Activated T-cell treated with anti-CD3 and anti-CD28 coated beads, Interleukin-2, amount 50 U/mL, for 72 hours (primary cell): ENCODE data around the gene NECTIN1. TPM values are rescaled to one million over a fixed set of nuclear protein-coding genes. Genes with fewer than 3 reads are reported as not detected.
A peak's percentile ranks its signal among the peaks of the same experiment; 100 is the strongest.

Source experiments
- ATAC-seq, 2 donors: fragments of 150-1000 bp; cut with Tn5 transposase; replicated peaks in 1 of 2; 2 replicates each; pipeline ENCODE4 v1.10.0; 2021; ENCODE audit warnings: moderate library complexity in 2 of 2, mild to moderate bottlenecking in 1 of 2
- DNase-seq, 2 donors: peaks; one replicate each; pipeline ENCODE4 v3.0.0; 2021 to 2022; ENCODE audit warnings: mixed read lengths in 1 of 2
- H3K27ac Mint-ChIP-seq: one replicate; pipeline ENCODE4 v1.8.0; 2022; ENCODE audit warnings: mild to moderate bottlenecking, moderate library complexity, mixed read lengths
- H3K27me3 Mint-ChIP-seq: one replicate; pipeline ENCODE4 v1.8.0; 2022; ENCODE audit warnings: low read depth, mixed read lengths
- H3K36me3 Mint-ChIP-seq, 2 donors: one replicate each; pipeline ENCODE4 v1.8.0; 2022; ENCODE audit warnings: mixed read lengths in 2 of 2, mild to moderate bottlenecking in 1 of 2; ENCODE audit not compliant: insufficient read depth in 2 of 2
- H3K4me1 Mint-ChIP-seq: one replicate; pipeline ENCODE4 v1.8.0; 2022; ENCODE audit warnings: low read depth, mixed read lengths
- H3K4me3 Mint-ChIP-seq, 2 donors: one replicate each; pipeline ENCODE4 v1.8.0; 2022; ENCODE audit warnings: mild to moderate bottlenecking in 2 of 2, mixed read lengths in 2 of 2, moderate library complexity in 2 of 2
- H3K9me3 Mint-ChIP-seq, 2 donors: one replicate each; pipeline ENCODE4 v1.8.0; 2022; ENCODE audit warnings: mixed read lengths in 2 of 2
- total RNA-seq, 2 donors: library from RNA; stranded (reverse); gene quantifications; one replicate each; pipeline ENCODE4 v1.2.3, GENCODE V29; 2022

NECTIN1 gene
- total RNA-seq, 2 donors from 2014 or later = 1.5 to 2.6 TPM

DNA sequence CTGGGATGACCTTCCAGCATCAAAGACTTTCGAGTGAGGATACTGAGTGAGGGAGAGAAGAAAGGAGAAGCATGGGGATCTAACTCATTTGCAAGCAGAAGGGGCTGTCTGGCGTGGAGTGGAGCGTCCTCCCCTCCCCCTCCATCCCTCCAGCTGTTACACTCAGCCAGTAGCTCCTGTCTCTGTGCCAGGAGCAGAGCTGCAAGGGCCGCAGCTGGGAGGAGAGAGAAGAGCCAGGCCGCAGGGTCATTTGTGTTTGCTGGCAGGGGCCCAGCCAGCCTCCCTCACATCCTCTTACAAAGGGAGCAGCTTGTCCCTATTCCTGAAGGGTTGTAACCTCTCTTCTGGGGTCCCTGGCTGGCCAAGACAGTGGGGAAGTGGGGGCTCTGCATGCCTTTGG lies 57.9 kb downstream of the NECTIN1 start:
- Mint-ChIP-seq H3K36me3 (no peaks in the 10 kb centered on the region), H3K4me1 (peaks cover 14% of the 10 kb centered on the region), H3K4me3 (no peak overlapping the region), H3K27ac (no peak overlapping the region), H3K27me3 (no peaks in the 10 kb centered on the region), H3K9me3 (no peaks in the 10 kb centered on the region)
- no peak for ATAC-seq
- DNase-seq = no peak

DNA sequence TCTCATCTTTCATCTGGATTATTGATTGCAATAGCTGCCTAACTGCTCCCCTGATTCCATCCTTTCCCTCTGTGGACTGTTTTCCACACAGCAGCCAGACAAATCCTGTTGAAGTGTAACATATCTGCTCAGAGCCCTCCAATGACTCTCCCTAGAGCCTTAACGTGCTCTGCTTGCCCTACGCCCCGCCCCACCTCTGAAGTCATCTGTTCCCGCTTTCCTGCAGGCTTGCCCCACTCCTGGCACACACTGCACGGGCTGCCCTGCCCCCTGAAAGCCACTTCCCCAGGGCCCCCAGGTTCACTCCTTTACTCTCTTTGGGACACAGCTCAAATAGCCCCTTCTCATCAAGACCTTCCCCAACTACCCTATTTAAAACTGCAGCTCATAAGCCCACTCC lies 59.5 kb downstream of the NECTIN1 start:
- Mint-ChIP-seq H3K27ac (no peak overlapping the region), H3K9me3 (no peaks in the 10 kb centered on the region), H3K4me1 (peaks cover 14% of the 10 kb centered on the region), H3K27me3 (no peaks in the 10 kb centered on the region), H3K4me3 (no peak overlapping the region), H3K36me3 (no peaks in the 10 kb centered on the region)
- DNase-seq (no peak), ATAC-seq (no peak)

DNA sequence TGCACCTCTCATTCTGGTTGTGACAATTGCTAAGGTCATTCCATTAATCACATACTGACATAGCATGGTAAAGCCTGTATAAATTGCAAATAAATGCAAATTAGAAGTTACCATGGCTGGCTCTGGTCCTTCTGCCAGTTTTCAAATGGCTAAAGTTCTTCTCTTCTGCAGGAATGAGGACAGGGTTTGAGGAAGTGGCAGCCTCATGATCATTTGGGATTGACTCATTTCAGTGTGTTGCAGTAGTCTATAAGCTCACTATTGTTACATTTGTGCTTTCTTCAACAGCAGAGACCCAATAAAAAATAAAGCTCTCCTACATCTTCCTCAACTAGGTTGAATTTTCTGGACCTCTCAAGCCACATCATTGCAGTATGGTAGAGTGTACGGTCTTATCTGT lies 60.3 kb downstream of the NECTIN1 start:
- H3K9me3 Mint-ChIP-seq = no peaks in the 10 kb centered on the region
- H3K27ac Mint-ChIP-seq = no peak overlapping the region
- peaks cover 6% of the 10 kb centered on the region for H3K4me1 Mint-ChIP-seq
- no peaks in the 10 kb centered on the region for H3K27me3 Mint-ChIP-seq
- H3K4me3 Mint-ChIP-seq = no peak overlapping the region
- no peaks in the 10 kb centered on the region for H3K36me3 Mint-ChIP-seq
- ATAC-seq (no peak), DNase-seq (no peak)

DNA sequence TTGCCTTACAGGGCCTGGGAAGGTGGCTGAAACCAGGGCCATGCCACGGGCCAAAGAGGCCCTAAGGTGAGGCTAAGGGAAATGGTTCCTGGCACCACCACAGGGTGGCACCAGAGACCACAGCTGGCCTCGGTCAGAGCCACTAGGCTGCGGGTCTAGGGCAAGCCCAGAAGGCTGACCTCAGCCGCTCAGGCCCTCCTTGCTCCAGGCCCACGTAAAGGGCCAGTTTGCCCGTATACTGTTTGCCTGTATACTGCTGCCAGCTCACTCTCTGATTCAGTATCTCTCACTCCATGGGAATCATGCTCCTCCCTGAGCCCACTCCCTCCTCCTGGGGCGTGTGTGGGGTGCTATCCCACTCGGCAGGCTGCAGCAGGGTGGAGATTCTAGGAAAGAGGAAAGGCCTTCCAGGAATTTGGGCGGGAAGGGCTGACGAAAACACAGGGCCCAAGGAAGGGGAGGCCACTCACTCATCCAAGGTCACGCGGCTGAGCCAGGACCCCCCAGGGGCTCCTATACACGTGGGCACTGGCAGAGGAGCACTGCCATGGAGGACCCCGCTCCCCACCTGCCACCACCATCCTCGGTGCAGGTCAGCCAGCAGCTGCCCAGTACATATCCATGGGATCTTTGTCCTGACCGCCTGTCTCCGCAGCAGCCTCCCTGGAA lies 62.4 kb downstream of the NECTIN1 start:
- no peaks in the 10 kb centered on the region for H3K9me3 Mint-ChIP-seq
- ATAC-seq = peak; percentile 90 to 93

DNA sequence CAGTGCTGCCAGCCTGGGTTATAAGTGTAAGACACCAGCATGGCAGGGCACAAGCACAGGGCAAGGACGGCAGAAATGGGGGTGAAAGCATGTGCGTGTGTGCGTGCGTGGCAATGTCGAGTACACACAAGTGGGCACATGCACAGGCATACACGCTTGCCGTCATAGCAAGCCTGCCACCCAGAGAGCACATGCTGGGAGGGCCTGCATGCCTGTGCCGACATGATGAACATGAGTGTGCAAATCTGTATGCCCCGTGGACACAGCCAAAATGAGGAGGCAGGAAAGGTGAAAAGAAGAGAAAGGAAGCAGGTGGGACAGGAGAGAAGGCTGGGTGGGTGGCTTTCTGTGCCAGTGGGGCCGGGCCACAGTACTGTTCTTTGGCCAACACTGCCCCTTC lies 62.9 kb downstream of the NECTIN1 start:
- Mint-ChIP-seq H3K9me3 (no peaks in the 10 kb centered on the region), H3K27ac (no peak overlapping the region)
- ATAC-seq = no peak

More for the DNA sequence above, 62.4 kb downstream of the NECTIN1 start:
- Mint-ChIP-seq H3K27ac (no peak overlapping the region), H3K4me3 (no peak overlapping the region), H3K4me1 (no peaks in the 10 kb centered on the region), H3K36me3 (no peaks in the 10 kb centered on the region), H3K27me3 (no peaks in the 10 kb centered on the region)
- DNase-seq = peak; percentile 68 to 79

DNA sequence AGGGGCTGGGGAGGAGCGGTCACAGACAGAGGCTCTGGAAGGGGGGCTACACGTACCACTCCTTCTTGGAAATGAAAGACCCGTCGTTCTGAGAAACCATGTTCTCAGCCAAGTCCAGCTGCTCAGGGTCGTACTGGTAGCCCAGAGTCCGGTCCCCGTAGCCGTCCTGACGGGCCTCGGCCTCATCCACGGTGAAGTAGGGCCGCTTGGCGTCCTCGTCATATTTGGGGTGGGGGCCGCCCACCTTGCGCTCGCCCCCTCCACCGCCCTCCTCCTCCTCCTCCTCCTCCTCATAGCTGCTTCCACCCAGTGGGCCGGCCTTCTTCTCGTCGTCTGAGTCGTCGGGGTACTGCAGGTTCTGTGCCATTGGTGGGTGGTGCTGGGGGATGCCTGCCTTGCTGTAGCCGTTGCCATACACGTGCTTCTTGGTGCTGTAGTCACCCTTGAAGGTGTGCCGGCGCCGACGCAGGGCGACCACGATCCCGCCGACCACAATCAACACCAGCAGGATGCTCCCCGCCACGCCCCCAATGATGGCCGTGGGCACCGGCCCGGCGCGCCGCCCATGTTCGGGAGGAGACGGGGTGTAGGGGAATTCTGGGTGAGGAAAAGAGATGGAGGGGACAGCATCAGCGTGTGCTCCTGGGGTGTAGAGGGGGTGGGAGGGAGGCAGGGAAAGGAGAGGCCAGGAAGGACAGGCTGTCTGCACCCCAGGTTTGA lies 64.1 kb downstream of the NECTIN1 start:
- no peak for ATAC-seq
- H3K36me3 Mint-ChIP-seq = no peaks in the 10 kb centered on the region
- H3K9me3 Mint-ChIP-seq = no peaks in the 10 kb centered on the region
- no peaks in the 10 kb centered on the region for H3K27me3 Mint-ChIP-seq
- no peak for DNase-seq
- H3K27ac Mint-ChIP-seq = no peak overlapping the region
- H3K4me1 Mint-ChIP-seq = no peaks in the 10 kb centered on the region
- no peak overlapping the region for H3K4me3 Mint-ChIP-seq

More for the DNA sequence above, 62.9 kb downstream of the NECTIN1 start:
- no peak overlapping the region for H3K4me3 Mint-ChIP-seq
- DNase-seq = no peak
- H3K36me3 Mint-ChIP-seq = no peaks in the 10 kb centered on the region
- H3K27me3 Mint-ChIP-seq = no peaks in the 10 kb centered on the region
- no peaks in the 10 kb centered on the region for H3K4me1 Mint-ChIP-seq

DNA sequence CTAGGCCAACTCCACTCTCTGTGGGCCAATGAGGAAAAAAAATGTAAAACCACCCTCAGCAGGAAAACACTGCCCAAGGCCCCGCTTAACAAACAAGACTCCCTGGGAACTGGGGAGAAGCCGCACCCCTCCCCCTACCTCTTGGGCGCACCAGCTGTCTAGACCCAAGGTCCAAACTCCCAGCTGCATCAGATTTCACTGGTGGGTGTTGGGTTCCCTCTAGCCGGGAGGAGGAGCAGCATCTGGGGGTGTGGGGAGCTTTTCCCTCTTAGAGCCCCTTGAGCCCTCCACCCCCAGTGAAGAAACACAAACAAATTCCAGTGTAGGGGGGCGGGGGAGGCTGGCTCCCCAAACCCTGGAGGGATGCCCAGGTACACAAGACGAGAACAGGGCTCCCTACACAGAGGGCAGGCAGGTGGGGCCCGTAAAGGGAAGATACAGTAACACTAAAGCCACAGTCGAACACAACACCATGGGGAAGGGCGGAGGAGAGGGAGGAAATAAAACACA lies 64.9 kb downstream of the NECTIN1 start:
- DNase-seq (no peak), ATAC-seq (no peak)
- Mint-ChIP-seq H3K9me3 (no peaks in the 10 kb centered on the region), H3K4me3 (no peak overlapping the region), H3K27me3 (no peaks in the 10 kb centered on the region), H3K27ac (no peak overlapping the region), H3K4me1 (no peaks in the 10 kb centered on the region), H3K36me3 (no peaks in the 10 kb centered on the region)

DNA sequence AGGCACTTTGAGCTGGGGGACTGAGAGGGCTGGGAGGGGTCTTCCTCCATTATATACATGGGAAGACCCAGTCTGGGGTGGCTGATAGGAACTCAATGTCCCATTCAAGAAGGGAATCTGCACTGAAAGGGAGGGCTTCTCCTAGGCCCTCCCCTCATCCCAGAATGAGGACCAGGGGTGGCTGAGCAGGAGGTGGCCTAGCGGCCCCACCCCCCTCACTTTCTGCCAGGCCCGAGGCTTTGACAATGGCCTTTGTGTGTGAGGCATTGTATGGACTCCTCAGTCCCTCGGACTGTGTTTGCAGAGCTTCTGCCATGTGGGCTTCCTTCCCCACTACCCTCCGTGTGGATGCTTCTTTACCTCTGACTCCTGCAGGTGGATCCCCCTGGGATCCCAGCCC lies 65.7 kb downstream of the NECTIN1 start:
- no peaks in the 10 kb centered on the region for H3K9me3 Mint-ChIP-seq
- no peaks in the 10 kb centered on the region for H3K4me1 Mint-ChIP-seq
- ATAC-seq = no peak
- H3K27ac Mint-ChIP-seq = no peak overlapping the region
- H3K4me3 Mint-ChIP-seq = no peak overlapping the region
- H3K36me3 Mint-ChIP-seq = no peaks in the 10 kb centered on the region
- H3K27me3 Mint-ChIP-seq = no peaks in the 10 kb centered on the region
- no peak for DNase-seq

DNA sequence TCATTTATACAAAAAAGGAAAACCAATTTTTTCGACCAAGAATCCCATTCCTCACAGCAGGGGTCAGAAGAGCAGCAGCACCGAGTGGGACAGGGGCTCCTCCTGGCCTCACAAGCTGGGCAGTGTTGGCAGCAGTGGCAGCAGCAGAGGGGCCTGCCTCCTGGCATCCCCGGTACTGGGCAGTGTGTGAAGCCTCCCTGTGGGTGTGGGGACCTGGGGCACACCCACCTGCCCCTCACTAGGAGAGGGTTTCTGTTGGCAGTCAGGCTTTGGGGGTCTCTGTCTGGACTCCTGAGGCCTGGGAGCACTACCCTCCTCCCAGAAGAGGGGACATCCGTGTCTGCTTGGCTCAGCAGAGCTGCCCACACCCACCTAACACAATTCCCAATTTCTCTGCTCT lies 67.8 kb downstream of the NECTIN1 start:
- DNase-seq = no peak
- Mint-ChIP-seq H3K27ac (no peak overlapping the region), H3K4me1 (no peaks in the 10 kb centered on the region), H3K36me3 (no peaks in the 10 kb centered on the region), H3K27me3 (no peaks in the 10 kb centered on the region), H3K9me3 (no peaks in the 10 kb centered on the region), H3K4me3 (no peak overlapping the region)
- no peak for ATAC-seq

DNA sequence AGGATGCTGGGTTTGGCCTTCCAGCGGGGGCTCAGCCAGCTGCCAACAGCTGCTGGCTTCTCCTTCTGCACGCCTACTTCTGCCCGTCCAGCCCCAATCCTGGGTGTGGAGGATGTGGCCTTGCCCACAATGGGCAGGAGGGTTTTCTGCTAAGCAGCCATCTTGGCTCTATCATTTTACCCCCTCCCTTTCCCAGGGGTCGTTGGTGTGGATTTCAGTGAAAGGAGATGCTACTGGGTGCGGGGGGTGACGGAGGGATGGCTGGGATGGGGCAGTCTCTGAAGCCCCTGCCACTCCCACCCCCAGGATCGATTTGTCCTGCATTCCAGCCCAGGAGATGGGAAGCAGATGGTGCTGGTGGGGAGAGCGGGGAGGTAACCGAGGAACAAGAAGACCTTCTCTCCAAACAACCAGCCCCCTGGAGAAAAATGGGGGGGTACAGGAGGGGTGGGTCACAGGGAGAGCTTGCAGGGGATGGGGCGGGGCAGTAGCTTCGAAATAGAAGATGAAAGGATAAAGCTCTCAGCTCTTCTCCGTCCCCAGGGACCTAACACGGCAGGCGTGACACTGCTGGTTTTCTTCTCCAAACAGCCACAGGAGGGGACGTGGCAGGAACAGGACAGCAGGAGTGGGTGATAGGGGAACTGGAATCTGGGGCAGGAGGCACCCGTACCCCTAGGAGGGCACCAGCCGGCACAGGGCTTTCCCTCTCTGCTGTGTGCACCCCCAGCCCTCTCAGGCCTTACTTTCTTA lies 68.9 kb downstream of the NECTIN1 start:
- Mint-ChIP-seq H3K9me3 (no peaks in the 10 kb centered on the region), H3K4me3 (no peak overlapping the region), H3K36me3 (no peaks in the 10 kb centered on the region), H3K27ac (no peak overlapping the region), H3K27me3 (no peaks in the 10 kb centered on the region), H3K4me1 (no peaks in the 10 kb centered on the region)
- DNase-seq (no peak), ATAC-seq (no peak)

DNA sequence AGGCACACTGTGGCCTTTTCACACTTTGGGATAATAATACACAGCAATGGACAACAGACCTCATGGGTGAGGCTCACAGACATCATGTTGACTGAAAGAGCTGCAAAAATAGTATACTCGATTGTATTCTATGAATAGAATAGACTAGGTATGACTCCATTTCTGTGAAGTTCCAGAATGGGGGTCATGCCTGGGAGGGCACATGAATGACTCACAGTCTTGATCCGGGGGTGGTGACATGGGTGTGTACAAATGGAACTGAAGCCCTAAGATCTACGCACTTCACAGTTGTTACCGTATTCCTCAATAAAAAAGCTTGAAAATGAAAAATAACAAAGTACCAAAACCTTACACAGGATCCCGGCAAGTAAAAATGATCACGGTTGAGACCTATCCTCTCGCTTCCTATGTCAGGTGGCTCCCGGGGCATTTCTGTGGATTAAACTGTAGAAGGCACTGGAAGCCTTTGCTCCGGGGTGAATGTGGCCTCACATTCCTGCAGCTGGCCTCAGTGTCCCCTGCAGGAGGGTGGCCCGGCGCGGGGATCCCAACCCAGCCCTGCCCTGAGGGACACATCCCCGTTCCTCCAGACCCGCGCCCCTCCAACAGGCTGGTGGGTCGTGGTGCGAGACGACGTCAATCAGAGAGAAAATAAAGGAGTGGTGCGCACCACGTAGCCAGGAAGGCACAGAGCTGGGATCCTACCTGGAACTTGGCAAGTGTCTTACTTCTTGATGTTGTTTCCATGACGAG lies 75.9 kb downstream of the NECTIN1 start:
- Mint-ChIP-seq H3K4me3 (no peak overlapping the region), H3K9me3 (peaks cover 0 to 2% of the 10 kb centered on the region in 2 donors), H3K27me3 (peaks cover 5% of the 10 kb centered on the region), H3K4me1 (no peaks in the 10 kb centered on the region), H3K36me3 (no peaks in the 10 kb centered on the region), H3K27ac (no peak overlapping the region)
- DNase-seq = no peak
- no peak for ATAC-seq

DNA sequence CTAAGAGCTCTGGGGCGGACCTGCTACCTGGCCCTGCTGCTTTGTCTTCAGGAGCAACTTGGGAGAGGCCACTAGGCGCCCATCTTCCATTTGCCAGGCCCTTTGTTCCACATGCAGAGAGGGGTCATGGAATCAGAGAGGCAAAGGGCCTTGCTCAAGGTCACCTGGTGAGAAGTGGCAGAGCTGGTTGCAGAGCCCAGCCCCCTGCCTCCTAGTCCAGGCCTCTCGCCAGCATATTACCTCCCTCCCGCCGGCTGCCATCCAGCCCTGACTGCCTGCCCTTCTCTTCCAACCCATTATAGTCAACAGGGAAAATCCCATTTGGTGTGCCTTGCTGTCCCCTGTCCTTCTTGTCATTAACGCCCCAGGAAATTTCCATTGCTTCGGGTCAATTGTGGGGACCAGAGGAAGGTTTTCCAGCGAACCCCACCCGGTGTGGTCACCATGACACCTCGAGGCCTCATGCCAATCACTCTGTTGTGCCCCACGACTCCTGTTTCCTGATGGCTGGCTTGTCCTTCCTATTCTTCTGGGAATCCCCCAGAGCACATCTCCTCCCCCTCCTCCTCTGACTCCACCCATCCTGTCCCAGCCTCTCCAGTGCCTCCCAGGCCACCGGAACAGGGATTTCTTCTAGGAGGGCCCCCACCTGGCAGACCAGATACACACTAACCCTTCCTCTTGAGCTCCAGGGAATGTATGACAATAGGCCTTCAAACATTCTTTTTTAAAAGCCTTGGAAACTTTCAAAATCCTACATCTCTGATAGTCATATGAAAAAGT lies 77.0 kb downstream of the NECTIN1 start:
- Mint-ChIP-seq H3K4me3 (no peak overlapping the region), H3K4me1 (no peaks in the 10 kb centered on the region), H3K27ac (no peak overlapping the region), H3K36me3 (no peaks in the 10 kb centered on the region), H3K27me3 (peaks cover 5% of the 10 kb centered on the region), H3K9me3 (peaks cover 0 to 3% of the 10 kb centered on the region in 2 donors)
- no peak for DNase-seq
- ATAC-seq = no peak
